Body of pancreas (tissue), 4 donors: ENCODE results near the gene VSX1.
A peak's percentile ranks its signal among the peaks of the same experiment; 100 is the strongest.

Experiments
- POLR2A ChIP-seq, 3 donors: fragments of 450-650 bp; IDR thresholded peaks; one replicate each; pipeline ENCODE4 v1.6.1; 2016; ENCODE audit warnings: antibody characterized with exemption in 3 of 3, mild to moderate bottlenecking in 2 of 3
- TF ChIP-seq, protein P1 (sequence below), 7 experiments: fragments of 450-650 bp in 4 of 7; fragments of 200-600 bp in 3 of 7; sonication (generic) in 3 of 7; IDR thresholded peaks; one replicate each; pipeline ENCODE4 v1.5.1; 2016 to 2019; ENCODE audit warnings: antibody characterized with exemption in 7 of 7

GRCh38 chr20:25065625-25066338 is 16.2 kb downstream of the VSX1 start:
- TF ChIP-seq, protein P1, sequence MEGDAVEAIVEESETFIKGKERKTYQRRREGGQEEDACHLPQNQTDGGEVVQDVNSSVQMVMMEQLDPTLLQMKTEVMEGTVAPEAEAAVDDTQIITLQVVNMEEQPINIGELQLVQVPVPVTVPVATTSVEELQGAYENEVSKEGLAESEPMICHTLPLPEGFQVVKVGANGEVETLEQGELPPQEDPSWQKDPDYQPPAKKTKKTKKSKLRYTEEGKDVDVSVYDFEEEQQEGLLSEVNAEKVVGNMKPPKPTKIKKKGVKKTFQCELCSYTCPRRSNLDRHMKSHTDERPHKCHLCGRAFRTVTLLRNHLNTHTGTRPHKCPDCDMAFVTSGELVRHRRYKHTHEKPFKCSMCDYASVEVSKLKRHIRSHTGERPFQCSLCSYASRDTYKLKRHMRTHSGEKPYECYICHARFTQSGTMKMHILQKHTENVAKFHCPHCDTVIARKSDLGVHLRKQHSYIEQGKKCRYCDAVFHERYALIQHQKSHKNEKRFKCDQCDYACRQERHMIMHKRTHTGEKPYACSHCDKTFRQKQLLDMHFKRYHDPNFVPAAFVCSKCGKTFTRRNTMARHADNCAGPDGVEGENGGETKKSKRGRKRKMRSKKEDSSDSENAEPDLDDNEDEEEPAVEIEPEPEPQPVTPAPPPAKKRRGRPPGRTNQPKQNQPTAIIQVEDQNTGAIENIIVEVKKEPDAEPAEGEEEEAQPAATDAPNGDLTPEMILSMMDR (IDR thresholded peaks at IDR 0.05): peak; percentile 50 to 92 (median 88)
- TF ChIP-seq POLR2A (IDR thresholded peaks at IDR 0.05): no peak
